GM10266 (cell line): ENCODE measurements around the gene SNRPA1.

Source experiments
- DNase-seq: peaks from one replicate; pipeline ENCODE4 v3.0.0; 2012; ENCODE audit errors: extremely low spot score
- CTCF ChIP-seq: IDR thresholded peaks from 2 replicates; pipeline ENCODE4 v1.5.1; 2012; ENCODE audit warnings: mild to moderate bottlenecking, low read depth; ENCODE audit not compliant: control insufficient read depth, insufficient read depth; ENCODE audit errors: missing control alignments

SNRPA1 gene

GRCh38 chr15:101275018-101275417 lies 20.0 kb downstream of the SNRPA1 start:
- peak; percentile 56 for DNase-seq
- TF ChIP-seq CTCF: no peak

- DNase-seq: no peak
- no peak for TF ChIP-seq CTCF
Observed at GRCh38 chr15:101273534-101273933, 21.5 kb downstream of the SNRPA1 start.

GRCh38 chr15:101272584-101272983 lies 22.5 kb downstream of the SNRPA1 start:
- no peak for TF ChIP-seq CTCF
- DNase-seq: no peak

GRCh38 chr15:101269479-101270223 lies 25.4 kb downstream of the SNRPA1 start:
- no peak for DNase-seq

GRCh38 chr15:101267320-101268104 lies 27.5 kb downstream of the SNRPA1 start:
- no peak for DNase-seq
- TF ChIP-seq CTCF: no peak

More at GRCh38 chr15:101269479-101270223, 25.4 kb downstream of the SNRPA1 start:
- peak; percentile 31 for TF ChIP-seq CTCF

- DNase-seq: no peak
- no peak for TF ChIP-seq CTCF
Observed at GRCh38 chr15:101266787-101267186, 28.3 kb downstream of the SNRPA1 start.

GRCh38 chr15:101266034-101266433 lies 29.0 kb downstream of the SNRPA1 start:
- no peak for TF ChIP-seq CTCF
- DNase-seq: no peak
